Hepatocyte (in vitro differentiated cells): Measurements from ENCODE around the gene MT1E.

ENCODE experiments used
- EZH2phosphoT487 ChIP-seq: fragments of 200-600 bp; sonication (generic); IDR thresholded peaks from one replicate; pipeline ENCODE4 v1.6.1; 2018; ENCODE audit warnings: antibody characterized with exemption, mild to moderate bottlenecking, low read depth, moderate library complexity; ENCODE audit not compliant: unreplicated experiment, severe bottlenecking
- TF ChIP-seq, protein P1 (sequence below): fragments of 200-600 bp; sonication (generic); IDR thresholded peaks from 2 replicates; pipeline ENCODE4 v1.5.1; 2016; ENCODE audit warnings: antibody characterized with exemption, mild to moderate bottlenecking; ENCODE audit not compliant: poor library complexity

DNA sequence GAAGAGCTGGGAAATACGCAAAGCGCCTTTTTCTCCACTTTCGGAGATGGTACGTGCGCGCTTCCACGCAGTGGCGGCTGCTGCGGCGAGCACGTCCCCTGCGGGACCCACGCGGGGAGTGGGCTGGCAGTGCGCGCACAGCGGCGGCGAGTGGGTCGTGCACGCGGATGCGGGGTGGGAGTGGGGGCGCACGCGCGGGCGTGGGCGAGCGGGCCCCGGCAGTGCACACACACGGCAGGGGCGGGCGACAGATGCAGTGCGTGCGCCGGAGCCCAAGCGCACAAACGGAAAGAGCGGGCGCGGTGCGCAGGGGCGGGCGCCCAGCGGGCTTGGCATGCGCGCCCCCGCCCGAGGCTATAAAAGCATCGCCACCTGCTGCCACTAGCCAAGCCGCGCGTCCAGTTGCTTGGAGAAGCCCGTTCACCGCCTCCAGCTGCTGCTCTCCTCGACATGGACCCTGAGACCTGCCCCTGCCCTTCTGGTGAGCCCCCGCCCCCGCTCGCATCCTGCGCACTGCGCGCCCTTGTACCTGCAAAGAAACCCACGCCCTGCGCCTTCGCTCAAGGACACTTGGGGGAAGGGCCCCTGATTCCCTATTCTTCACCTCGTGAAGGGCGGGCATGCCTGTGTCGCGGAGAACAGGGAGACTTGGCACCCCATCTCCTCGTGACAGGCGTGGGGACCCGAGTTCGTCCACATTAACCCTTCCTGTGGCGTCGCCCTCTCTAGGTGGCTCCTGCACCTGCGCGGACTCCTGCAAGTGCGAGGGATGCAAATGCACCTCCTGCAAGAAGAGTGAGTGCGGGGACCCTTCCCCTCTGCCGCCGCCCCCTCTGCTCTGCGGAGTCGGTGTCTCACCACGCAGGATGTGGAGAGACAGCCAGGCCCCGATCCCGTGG, 36.2 kb upstream of the MT1E start, which contains the start of gene MT3:
- TF ChIP-seq, protein P1, sequence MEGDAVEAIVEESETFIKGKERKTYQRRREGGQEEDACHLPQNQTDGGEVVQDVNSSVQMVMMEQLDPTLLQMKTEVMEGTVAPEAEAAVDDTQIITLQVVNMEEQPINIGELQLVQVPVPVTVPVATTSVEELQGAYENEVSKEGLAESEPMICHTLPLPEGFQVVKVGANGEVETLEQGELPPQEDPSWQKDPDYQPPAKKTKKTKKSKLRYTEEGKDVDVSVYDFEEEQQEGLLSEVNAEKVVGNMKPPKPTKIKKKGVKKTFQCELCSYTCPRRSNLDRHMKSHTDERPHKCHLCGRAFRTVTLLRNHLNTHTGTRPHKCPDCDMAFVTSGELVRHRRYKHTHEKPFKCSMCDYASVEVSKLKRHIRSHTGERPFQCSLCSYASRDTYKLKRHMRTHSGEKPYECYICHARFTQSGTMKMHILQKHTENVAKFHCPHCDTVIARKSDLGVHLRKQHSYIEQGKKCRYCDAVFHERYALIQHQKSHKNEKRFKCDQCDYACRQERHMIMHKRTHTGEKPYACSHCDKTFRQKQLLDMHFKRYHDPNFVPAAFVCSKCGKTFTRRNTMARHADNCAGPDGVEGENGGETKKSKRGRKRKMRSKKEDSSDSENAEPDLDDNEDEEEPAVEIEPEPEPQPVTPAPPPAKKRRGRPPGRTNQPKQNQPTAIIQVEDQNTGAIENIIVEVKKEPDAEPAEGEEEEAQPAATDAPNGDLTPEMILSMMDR = no peak
- no peak for TF ChIP-seq EZH2phosphoT487
